Peyer's patch (tissue), 4 donors: ENCODE data around the gene HPSE2.

ENCODE experiments used
- CTCF ChIP-seq, 6 experiments: fragments of 450-650 bp in 4 of 6; fragments of 200-600 bp in 2 of 6; sonication (generic) in 1 of 6; IDR thresholded peaks; one replicate each; pipeline ENCODE4 v1.5.1; 2017 to 2019; ENCODE audit warnings: antibody characterized with exemption in 6 of 6, mild to moderate bottlenecking in 3 of 6, moderate library complexity in 1 of 6
- POLR2A ChIP-seq, 2 donors: fragments of 450-650 bp; IDR thresholded peaks; one replicate each; pipeline ENCODE4 v1.5.1; 2017; ENCODE audit warnings: antibody characterized with exemption in 2 of 2, mild to moderate bottlenecking in 2 of 2, moderate library complexity in 2 of 2

DNA sequence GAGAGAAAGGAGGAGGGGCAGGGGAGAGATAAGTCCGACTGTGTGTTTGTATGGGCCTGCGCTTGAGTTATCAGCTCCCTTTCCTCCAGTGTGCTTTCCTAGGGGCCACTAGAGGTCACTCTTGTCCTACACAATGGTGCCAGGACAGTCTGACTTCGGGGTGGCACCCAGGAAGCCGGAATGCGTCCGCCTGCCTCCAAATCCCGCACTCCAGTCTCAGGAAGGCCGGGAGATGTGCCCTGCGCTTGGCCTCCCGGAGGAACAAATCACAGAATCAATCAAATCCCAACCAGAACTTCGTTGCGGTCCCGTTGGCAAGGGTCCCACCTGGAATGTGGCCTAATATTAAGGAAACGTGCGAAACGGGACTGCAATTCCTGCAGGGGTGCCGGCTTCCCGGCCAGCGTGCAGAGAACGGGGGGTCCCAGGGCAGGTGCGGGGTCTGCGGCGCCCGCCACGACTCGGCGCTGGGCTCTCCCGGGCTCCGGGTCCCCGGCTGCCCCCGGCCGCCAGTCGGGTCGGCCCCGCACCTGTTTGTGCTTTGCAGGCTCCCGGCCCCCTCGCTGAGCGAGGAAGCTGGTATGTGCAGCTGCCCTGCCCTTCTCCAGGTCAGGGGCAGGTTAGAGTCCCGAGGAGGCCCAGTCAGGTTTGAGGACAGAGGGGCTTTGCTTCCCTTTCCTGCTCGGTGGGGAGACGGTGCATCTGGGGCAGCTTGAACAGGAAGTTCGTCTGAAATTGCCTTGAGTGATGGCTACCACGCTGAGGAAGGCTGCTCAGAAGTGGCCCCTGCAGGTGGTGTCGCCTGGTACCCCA lies 767.9 kb downstream of the HPSE2 start:
- TF ChIP-seq POLR2A (IDR thresholded peaks at IDR 0.05) (peak in 1 of 2 donors; percentile 20), CTCF (IDR thresholded peaks at IDR 0.05) (peak; percentile 47 to 93 (median 83))
